HG03095 (cell line): ENCODE data around the gene FPGS.
"Not testable (repeated sequence)": the region's sequence is repeated elsewhere in the genome, so short reads cannot be mapped to it uniquely, and the experiment has no call there.

Experiments used
- ATAC-seq: cut with Tn5 transposase; IDR thresholded peaks from one replicate; pipeline ENCODE4 v1.9.1; 2021; ENCODE audit warnings: moderate library complexity; ENCODE audit not compliant: unreplicated experiment

FPGS gene

GRCh38 chr9:127802576-127803443, at the start of gene FPGS:
TSS of gene FPGS (plus strand) at chr9:127802882. CDS start at chr9:127802925, 43 bp downstream.
- ATAC-seq = peak; percentile 66

- ATAC-seq = no peak
Measured at GRCh38 chr9:127753148-127753547, 49.5 kb upstream of the FPGS start.

GRCh38 chr9:127753622-127754021, 49.1 kb upstream of the FPGS start:
- no peak for ATAC-seq

GRCh38 chr9:127754099-127755060, 48.3 kb upstream of the FPGS start:
- no peak for ATAC-seq

- no peak for ATAC-seq
Measured at GRCh38 chr9:127755061-127756060, 47.3 kb upstream of the FPGS start.

GRCh38 chr9:127756233-127756632, 46.4 kb upstream of the FPGS start:
- ATAC-seq = no peak

GRCh38 chr9:127756776-127757175, 45.9 kb upstream of the FPGS start:
- ATAC-seq = not testable (repeated sequence)

GRCh38 chr9:127758843-127759242, 43.8 kb upstream of the FPGS start:
- no peak for ATAC-seq

- no peak for ATAC-seq
Measured at GRCh38 chr9:127761061-127761460, 41.6 kb upstream of the FPGS start.

- no peak for ATAC-seq
Measured at GRCh38 chr9:127761491-127761956, 41.2 kb upstream of the FPGS start.

- no peak for ATAC-seq
Measured at GRCh38 chr9:127762111-127762676, 40.5 kb upstream of the FPGS start.

GRCh38 chr9:127763918-127764384, 38.7 kb upstream of the FPGS start:
- ATAC-seq = no peak

GRCh38 chr9:127765418-127765817, 37.3 kb upstream of the FPGS start:
- no peak for ATAC-seq

- ATAC-seq = no peak
Measured at GRCh38 chr9:127767410-127767809, 35.3 kb upstream of the FPGS start.

GRCh38 chr9:127767909-127768331, 34.8 kb upstream of the FPGS start:
- ATAC-seq = no peak

- ATAC-seq = no peak
Measured at GRCh38 chr9:127768698-127769097, 34.0 kb upstream of the FPGS start.

- ATAC-seq = no peak
Measured at GRCh38 chr9:127769101-127769500, 33.6 kb upstream of the FPGS start.

GRCh38 chr9:127769929-127770582, 32.6 kb upstream of the FPGS start:
- no peak for ATAC-seq

- no peak for ATAC-seq
Measured at GRCh38 chr9:127770583-127770904, 32.1 kb upstream of the FPGS start.
